HCT116 (cell line): ENCODE data around the gene PXT1. TPM values are rescaled to one million over a fixed set of nuclear protein-coding genes. Genes with fewer than 3 reads are reported as not detected.

ENCODE experiments used
- ATAC-seq: fragments of 200-7000 bp; cut with Tn5 transposase; 2 replicates; pipeline ENCODE4 v1.9.1; 2020; ENCODE audit warnings: mild to moderate bottlenecking, moderate library complexity
- BruUV-seq: library from RNA; stranded (reverse); fragments of 400-500 nt; replicated peaks from 2 replicates; lab custom pipeline; 2021; lab: Mats Ljungman, UMichigan
- CTCF ChIA-PET: fragments of 300-600 bp; sonication (Branson Sonifier 250); formaldehyde crosslinking; loops from one replicate; lab custom pipeline; 2021; ENCODE audit warnings: antibody characterized with exemption; lab: Charles Lee
- POLR2A ChIA-PET: fragments of 300-600, 350-600 bp; sonication (Branson Sonifier 250); formaldehyde crosslinking; loops from one replicate; lab custom pipeline; 2021; ENCODE audit warnings: antibody characterized with exemption; lab: Charles Lee
- RAD21 ChIA-PET, 2 experiments: fragments of 300-600 bp; sonication (Branson Sonifier 250); formaldehyde crosslinking; loops; one replicate each; lab custom pipeline; 2023; ENCODE audit warnings: low total read pairs in 2 of 2; ENCODE audit not compliant: uncharacterized antibody in 2 of 2, unreplicated experiment in 2 of 2, low non-redundant PET in 1 of 2; lab: Charles Lee
- DNase-seq: peaks from one replicate; pipeline ENCODE4 v3.0.0-alpha.2; 2010; ENCODE audit warnings: low read depth, low spot score
- H2AFZ ChIP-seq: fragments of 200-600 bp; shearing (Covaris generic), sonication (generic); 2 replicates; pipeline ENCODE4 v1.6.1; 2017; ENCODE audit warnings: low read depth, mixed run types, mixed read lengths, antibody characterized with exemption, low read length; ENCODE audit not compliant: poor library complexity, severe bottlenecking
- H3K27ac ChIP-seq: 2 replicates; pipeline ENCODE4 v1.5.1; 2012; ENCODE audit warnings: low read depth, low read length
- H3K27me3 ChIP-seq: fragments of 200-600 bp; sonication (generic); 2 replicates; pipeline ENCODE4 v1.6.1; 2016; ENCODE audit warnings: mixed run types, low read length, mixed read lengths; ENCODE audit not compliant: insufficient read depth
- H3K36me3 ChIP-seq, 2 experiments: fragments of 200-500 bp in 1 of 2; fragments of 200-600 bp in 1 of 2; sonication (Bioruptor generic) in 1 of 2; sonication (generic) in 1 of 2; 2 replicates each; pipeline versions ENCODE4 v1.5.1 to v1.6.1; 2014 to 2016; ENCODE audit warnings: low read length in 2 of 2, inconsistent platforms in 1 of 2, mixed read lengths in 1 of 2, mixed run types in 1 of 2; ENCODE audit not compliant: insufficient read depth in 2 of 2, control insufficient read depth in 1 of 2
- H3K4me1 ChIP-seq, 2 experiments: fragments of 200-600 bp in 1 of 2; sonication (generic) in 1 of 2; 2 replicates each; pipeline versions ENCODE4 v1.5.1 to v1.6.1; 2012 to 2017; ENCODE audit warnings: low read length in 2 of 2, inconsistent platforms in 1 of 2, mild to moderate bottlenecking in 1 of 2, mixed read lengths in 1 of 2, mixed run types in 1 of 2, moderate library complexity in 1 of 2; ENCODE audit not compliant: insufficient read depth in 2 of 2, control insufficient read depth in 1 of 2
- H3K4me2 ChIP-seq: fragments of 200-600 bp; sonication (generic); 2 replicates; pipeline ENCODE4 v1.6.1; 2017; ENCODE audit warnings: mixed run types, low read length, mixed read lengths
- H3K4me3 ChIP-seq, 2 experiments: fragments of 200-600 bp in 1 of 2; sonication (generic) in 1 of 2; replicated peaks in 1 of 2; 2 replicates each; pipeline ENCODE4 v1.5.1; 2011 to 2016; ENCODE audit warnings: low read length in 2 of 2, control low read depth in 1 of 2, low read depth in 1 of 2, mild to moderate bottlenecking in 1 of 2, mixed read lengths in 1 of 2, mixed run types in 1 of 2
- H3K79me2 ChIP-seq: fragments of 200-600 bp; sonication (generic); 2 replicates; pipeline ENCODE4 v1.6.1; 2017; ENCODE audit warnings: mild to moderate bottlenecking, mixed run types, low read length, moderate library complexity, mixed read lengths; ENCODE audit not compliant: insufficient read depth
- H3K9ac ChIP-seq: fragments of 200-600 bp; sonication (generic); 2 replicates; pipeline ENCODE4 v1.6.1; 2016; ENCODE audit warnings: low read length, mixed read lengths
- H3K9me2 ChIP-seq: fragments of 200-600 bp; sonication (generic), shearing (Covaris generic); 2 replicates; pipeline ENCODE4 v1.6.1; 2017; ENCODE audit warnings: mixed run types, mild to moderate bottlenecking, moderate library complexity; ENCODE audit not compliant: insufficient read depth
- H3K9me3 ChIP-seq, 2 experiments: fragments of 200-500 bp in 1 of 2; fragments of 200-600 bp in 1 of 2; sonication (Bioruptor generic) in 1 of 2; sonication (generic) in 1 of 2; 2 replicates each; pipeline ENCODE4 v1.6.1; 2014 to 2017; ENCODE audit warnings: low read length in 2 of 2, mixed read lengths in 2 of 2, inconsistent platforms in 1 of 2, low read depth in 1 of 2, mild to moderate bottlenecking in 1 of 2, mixed run types in 1 of 2, moderate library complexity in 1 of 2; ENCODE audit not compliant: control insufficient read depth in 1 of 2, insufficient read depth in 1 of 2
- H4K20me1 ChIP-seq: fragments of 200-600 bp; sonication (generic), shearing (Covaris generic); 2 replicates; pipeline ENCODE4 v1.6.1; 2017; ENCODE audit warnings: mixed run types, mild to moderate bottlenecking, moderate library complexity; ENCODE audit not compliant: insufficient read depth
- CEBPB ChIP-seq: IDR thresholded peaks from 2 replicates; pipeline ENCODE4 v1.6.1; 2012; ENCODE audit warnings: low read depth
- CTCF ChIP-seq, 3 experiments: fragments of 200-600 bp in 1 of 3; sonication (generic) in 1 of 3; IDR thresholded peaks in 2 of 3; conservative IDR thresholded peaks in 1 of 3; 2 replicates each; pipeline ENCODE4 v1.5.1; 2012 to 2017; ENCODE audit warnings: low read depth in 2 of 3, low read length in 2 of 3, antibody characterized with exemption in 1 of 3, borderline replicate concordance in 1 of 3, control low read depth in 1 of 3, mild to moderate bottlenecking in 1 of 3, mixed read lengths in 1 of 3, mixed run types in 1 of 3, moderate library complexity in 1 of 3; ENCODE audit not compliant: insufficient read depth in 1 of 3
- ELF1 ChIP-seq: IDR thresholded peaks from 2 replicates; pipeline ENCODE4 v1.6.1; 2012; ENCODE audit warnings: low read depth, borderline replicate concordance
- EZH2phosphoT487 ChIP-seq: fragments of 200-600 bp; IDR thresholded peaks from 2 replicates; pipeline ENCODE4 v1.6.1; 2018; ENCODE audit warnings: antibody characterized with exemption, borderline replicate concordance
- JUND ChIP-seq: IDR thresholded peaks from 2 replicates; pipeline ENCODE4 v1.6.1; 2012
- SP1 ChIP-seq: IDR thresholded peaks from 2 replicates; pipeline ENCODE4 v1.6.1; 2012; ENCODE audit warnings: low read depth
- SRF ChIP-seq: IDR thresholded peaks from 2 replicates; pipeline ENCODE4 v1.6.1; 2012; ENCODE audit warnings: low read depth
- TCF7L2 ChIP-seq: IDR thresholded peaks from 2 replicates; pipeline ENCODE4 v1.7.0; 2011; ENCODE audit warnings: borderline replicate concordance, inconsistent platforms; ENCODE audit not compliant: insufficient read depth, insufficient read length; ENCODE audit errors: extremely low read depth
- intact Hi-C: fragments of 100-400 bp; cut with micrococcal nuclease; formaldehyde crosslinking; loops from 2 replicates; pipeline ENCODE4 v1.10.0; 2022
- total RNA-seq: library from RNA; stranded (reverse); gene quantifications from one replicate; pipeline ENCODE4 v1.2.1, GENCODE V29; 2021; ENCODE audit not compliant: unreplicated experiment
- TF ChIP-seq, protein P1 (sequence below): IDR thresholded peaks from 2 replicates; pipeline ENCODE4 v1.6.1; 2012
- TF ChIP-seq, protein P2 (sequence below): IDR thresholded peaks from 2 replicates; pipeline ENCODE4 v1.6.1; 2012

The PXT1 gene
- total RNA-seq, 1 experiment from 2014 or later, result 0.17 TPM

DNA sequence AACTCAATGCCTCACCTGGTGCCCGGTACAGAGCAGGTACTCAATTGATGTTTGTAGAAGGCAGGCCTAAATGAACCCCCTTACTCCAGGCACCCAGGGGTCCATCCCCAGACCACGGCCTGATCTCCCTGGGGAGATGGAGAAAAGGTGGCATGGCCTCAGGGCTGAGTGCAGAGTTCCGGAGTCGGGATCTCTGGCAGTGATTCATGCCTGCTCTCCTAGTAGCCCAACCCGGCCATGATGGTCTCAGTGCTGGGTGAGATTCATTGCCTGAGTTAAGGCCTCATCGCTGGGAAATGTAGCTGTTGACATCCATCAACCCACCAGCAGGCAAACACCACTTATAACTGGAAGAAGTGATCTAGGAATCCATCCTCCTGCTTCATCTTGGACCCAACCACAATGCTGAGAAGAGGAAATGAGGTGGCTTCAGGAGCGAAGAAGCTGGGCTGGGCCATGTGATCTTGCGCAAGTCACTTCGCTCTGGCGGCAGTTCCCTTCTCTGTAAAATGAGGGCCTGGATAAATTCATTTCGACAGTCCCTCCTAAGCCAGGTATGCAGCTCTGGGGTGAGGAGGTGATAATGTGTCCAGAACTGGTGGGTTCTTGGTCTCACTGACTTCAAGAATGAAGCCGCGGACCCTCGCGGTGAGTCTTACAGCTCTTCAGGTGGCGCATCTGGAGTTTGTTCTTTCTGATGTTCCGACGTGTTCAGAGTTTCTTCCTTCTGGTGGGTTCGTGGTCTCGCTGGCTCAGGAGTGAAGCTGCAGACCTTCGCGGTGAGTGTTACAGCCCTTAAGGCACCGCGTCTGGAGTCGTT is 79.9 kb downstream of the PXT1 start (continued):
- TF ChIP-seq, protein P1, sequence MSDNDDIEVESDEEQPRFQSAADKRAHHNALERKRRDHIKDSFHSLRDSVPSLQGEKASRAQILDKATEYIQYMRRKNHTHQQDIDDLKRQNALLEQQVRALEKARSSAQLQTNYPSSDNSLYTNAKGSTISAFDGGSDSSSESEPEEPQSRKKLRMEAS, result no peak
- TF ChIP-seq ELF1, result no peak

- POLR2A ChIA-PET, result interaction anchor here (0.7 kb wide), 1 partner anchor 56 kb away, joined by 3 read pairs; no protein-coding TSS in a partner anchor
- RAD21 ChIA-PET, result no interaction called here
These were observed 81.6 kb downstream of the PXT1 start for GRCh38 chr6:36361071-36361470.

More at GRCh38 chr6:36361071-36361470, 81.6 kb downstream of the PXT1 start:
- Histone ChIP-seq H3K4me2 (no peak overlapping the region), H4K20me1 (no peaks in the 10 kb centered on the region), H3K36me3 (no peaks in the 10 kb centered on the region), H3K4me3 (no peak overlapping the region), H3K27me3 (no peaks in the 10 kb centered on the region), H3K4me1 (peaks cover 0 to 4% of the 10 kb centered on the region in 2 experiments; a peak in 1 of 4 replicates), H3K9ac (no peak overlapping the region), H3K27ac (no peak overlapping the region), H3K79me2 (no peaks in the 10 kb centered on the region), H3K9me3 (no peaks in the 10 kb centered on the region), H2AFZ (no peak overlapping the region), H3K9me2 (no peaks in the 10 kb centered on the region)
- TF ChIP-seq CTCF (IDR thresholded peaks at IDR 0.05 in 2 of 3, conservative IDR thresholded peaks at IDR 0.05 in 1 of 3; ENCODE audit: borderline replicate concordance in 1 of 3, insufficient read depth in 1 of 3, low read depth in 2 of 3, low read length in 2 of 3) (no peak), SRF (no peak), TCF7L2 (no peak), EZH2phosphoT487 (no peak), JUND (no peak), CEBPB (no peak), SP1 (no peak)
- TF ChIP-seq, protein P2, sequence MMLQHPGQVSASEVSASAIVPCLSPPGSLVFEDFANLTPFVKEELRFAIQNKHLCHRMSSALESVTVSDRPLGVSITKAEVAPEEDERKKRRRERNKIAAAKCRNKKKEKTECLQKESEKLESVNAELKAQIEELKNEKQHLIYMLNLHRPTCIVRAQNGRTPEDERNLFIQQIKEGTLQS, result no peak
- CTCF ChIA-PET, result no interaction called here
- ATAC-seq, result no peak
- BruUV-seq, result no TSS peak
- DNase-seq, result no peak
- intact Hi-C loops, result no loop called here
